HG03469 (cell line): ENCODE results near the gene CDK15.

Source experiments
- ATAC-seq: cut with Tn5 transposase; IDR thresholded peaks from one replicate; pipeline ENCODE4 v1.9.1; 2021; ENCODE audit warnings: mild to moderate bottlenecking, moderate library complexity, moderate number of reproducible peaks; ENCODE audit not compliant: unreplicated experiment

The CDK15 gene

GRCh38 chr2:201860636-201861066 lies 54.3 kb downstream of the CDK15 start:
- peak; percentile 74 for ATAC-seq

- no peak for ATAC-seq
Observed at GRCh38 chr2:201862843-201863242, 56.5 kb downstream of the CDK15 start.

GRCh38 chr2:201866643-201867473 lies 60.5 kb downstream of the CDK15 start:
- ATAC-seq: no peak

- ATAC-seq: no peak
Observed at GRCh38 chr2:201871471-201871870, 65.1 kb downstream of the CDK15 start.

DNA sequence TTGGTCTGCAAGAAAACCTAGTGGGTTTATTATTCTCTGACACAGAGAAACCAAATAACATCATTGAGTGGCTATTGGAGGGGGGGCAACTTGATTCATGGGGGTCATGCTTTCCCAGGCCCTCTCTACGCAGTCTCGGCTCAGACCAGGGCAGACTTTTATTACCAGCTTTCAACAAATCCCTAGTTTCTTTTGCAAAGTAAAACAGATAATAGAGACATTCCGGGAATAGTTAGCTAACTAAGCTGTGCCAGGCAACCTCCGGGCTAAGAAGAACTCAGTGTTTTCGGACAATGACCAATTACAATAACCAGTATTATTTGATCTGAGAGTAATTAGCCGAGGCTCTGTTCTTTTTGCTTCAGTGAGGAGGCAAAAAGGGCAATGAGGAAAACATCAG lies 66.3 kb downstream of the CDK15 start:
- ATAC-seq: no peak

- ATAC-seq: no peak
Observed at GRCh38 chr2:201879996-201880395, 73.7 kb downstream of the CDK15 start.

DNA sequence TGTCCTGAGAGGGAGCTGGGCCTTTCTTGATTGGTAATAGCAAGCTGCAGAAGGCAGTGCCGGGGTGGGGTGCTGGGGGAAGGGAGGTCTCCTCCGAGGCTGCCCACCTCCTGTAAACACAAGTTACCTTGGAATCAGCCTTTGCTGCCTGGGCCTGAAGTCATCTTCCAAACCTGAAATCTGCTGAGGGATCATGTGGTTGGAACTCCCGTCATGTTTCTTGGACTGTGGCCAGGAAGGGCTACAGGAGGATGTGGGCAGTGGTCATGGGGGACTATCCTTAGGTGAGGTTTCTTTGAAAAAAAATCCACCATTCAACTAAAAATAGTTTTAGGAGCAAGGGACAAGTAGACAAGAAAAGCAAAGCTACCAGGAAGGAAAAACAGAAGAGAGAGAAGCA lies 74.2 kb downstream of the CDK15 start:
- ATAC-seq: no peak

DNA sequence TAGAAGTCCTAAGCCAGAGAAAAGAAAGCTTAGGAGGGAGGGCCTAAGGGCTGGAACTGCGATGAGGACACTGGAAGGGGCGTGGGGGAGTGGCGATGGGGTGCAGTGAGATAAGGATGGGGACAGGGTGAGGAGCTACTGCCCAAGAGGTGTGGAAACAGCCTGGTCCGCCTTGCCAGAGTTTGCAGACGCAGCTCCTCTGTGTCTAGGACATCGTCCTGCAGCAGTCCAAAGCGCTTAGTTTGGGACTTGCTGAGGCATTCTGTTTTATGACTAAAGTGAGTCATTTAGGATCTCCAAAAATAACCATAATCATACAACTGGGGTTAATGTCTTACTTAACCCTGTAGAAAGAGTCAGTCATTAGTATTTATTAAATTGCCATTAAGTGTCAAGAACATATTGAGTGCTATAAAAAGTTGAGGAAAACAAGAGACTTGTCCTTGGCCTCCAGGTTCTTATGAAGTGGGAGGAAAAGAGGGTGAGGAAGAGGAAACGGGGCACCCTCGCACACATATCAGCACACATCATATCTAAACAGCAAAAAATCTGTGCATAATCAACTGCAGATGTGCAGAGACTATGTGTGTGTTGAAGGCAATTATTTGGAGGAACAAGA lies 74.8 kb downstream of the CDK15 start:
- no peak for ATAC-seq

DNA sequence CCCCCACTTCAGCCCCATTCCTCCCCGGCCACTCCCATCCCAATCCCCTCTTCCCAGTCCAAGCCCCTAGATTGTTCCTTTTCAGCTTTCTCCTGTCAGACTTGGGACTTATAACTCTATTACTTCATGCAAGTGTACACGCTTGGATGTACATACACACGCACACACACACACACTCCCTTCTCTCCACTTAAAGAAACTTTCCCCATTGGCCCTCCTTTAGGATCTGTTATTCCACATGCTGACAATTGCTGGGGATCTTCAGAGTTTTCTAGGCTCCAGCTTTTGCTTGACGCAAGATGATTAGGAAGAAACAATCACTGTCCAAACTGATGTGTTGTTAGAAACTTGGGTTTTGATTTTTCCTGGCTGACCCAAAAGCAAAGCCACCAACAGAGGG lies 75.4 kb downstream of the CDK15 start:
- ATAC-seq: no peak

DNA sequence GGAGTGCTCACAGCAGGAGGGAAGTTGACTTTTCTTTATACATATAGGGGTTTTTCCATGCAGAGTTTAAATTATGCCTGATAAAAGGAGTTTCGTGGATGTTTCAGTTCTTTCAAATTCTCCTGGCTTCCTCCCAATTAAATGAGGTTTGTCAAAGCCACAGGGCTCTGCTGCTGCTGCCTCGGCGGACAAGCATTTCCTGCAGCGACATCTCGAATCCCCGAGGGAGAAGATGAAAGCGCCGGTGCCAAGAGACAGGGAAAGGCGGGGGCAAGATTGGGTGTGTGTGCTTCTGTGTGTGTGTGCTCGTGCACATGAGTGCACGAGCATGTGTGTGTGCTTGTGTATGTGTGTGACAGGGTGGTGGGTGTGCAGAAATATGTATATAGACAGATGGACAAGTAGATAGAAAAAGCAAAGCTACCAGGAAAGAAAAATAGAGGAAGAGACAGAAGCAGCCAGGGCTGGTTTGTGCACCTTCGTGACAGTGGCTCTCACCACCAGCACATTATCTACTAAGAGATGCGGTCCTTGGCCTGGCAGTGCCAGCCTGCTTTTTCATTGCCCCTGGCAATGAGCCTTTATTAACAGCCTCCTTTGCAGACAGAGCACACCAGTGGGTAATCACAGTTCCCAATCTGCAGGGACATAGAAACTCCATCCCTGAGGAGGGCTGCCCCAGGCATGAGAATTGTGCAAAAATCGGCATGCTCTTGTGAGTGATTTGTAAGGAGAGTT lies 76.2 kb downstream of the CDK15 start:
- no peak for ATAC-seq

DNA sequence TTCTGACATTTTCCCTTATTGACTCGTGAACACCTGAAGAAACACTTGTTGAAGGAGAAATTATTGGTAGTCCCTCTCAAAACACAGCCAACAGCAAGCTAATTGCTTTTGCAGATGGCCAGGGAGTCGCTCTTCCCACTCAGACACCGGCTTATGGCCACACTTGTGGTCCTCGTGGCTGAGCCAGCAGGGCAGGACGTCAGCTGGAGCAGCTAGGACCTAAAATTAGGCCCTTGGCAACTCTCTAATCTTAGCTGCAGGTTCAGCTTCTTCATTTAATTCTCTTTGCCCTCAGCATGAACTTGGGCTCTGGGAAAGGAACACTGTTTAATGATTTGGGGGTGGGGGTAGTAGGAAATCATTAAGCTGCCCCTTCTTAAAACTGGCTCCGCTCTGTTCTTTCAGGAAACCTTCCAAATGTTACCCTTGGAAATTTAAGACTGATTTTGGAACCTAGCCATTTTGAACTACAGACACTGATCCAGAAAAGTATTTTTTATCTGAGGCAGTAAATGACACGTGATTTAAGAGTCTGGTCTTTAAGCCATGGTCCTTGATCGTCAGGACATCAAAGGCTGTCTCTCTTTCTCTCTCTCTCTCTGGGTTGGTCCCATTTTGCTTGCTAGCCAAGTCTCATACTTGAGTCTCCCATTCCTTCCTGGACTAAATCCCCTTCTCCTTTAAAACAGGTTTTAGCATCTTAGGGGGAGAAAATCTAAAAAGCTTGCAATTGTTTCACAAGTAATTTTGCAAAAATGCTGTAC lies 77.5 kb downstream of the CDK15 start:
- ATAC-seq: no peak

- ATAC-seq: no peak
Observed at GRCh38 chr2:201886504-201886903, 80.2 kb downstream of the CDK15 start.

DNA sequence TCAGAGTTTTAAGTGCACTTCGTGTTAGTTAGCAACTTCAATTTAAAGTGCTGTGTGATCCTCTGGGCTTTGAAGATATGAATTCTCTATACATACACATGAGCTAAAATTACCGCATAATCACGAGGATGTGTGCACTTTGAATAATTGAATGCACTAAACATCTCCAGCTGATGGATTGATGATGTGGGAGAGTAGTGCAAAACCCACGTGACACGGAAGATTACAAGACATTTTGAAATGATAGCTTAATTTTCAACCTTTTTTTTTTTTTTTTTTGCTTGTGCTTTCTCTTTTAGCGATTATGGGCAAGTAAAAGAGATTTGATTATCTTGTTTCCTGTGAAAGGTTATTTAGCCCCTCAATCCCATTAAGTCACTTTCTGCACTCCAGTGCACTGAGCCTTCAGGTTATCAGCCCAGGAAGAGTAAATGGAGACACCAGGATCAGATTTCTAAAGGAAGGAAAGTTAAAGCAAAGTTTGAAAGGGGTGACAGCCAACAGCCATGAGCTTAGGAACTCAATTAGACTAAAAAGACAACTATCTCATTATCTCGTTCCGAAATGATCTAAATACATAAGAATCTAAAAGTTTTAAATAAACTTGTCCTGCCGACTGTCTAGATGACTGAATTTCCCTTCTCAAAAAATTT lies 81.6 kb downstream of the CDK15 start:
- ATAC-seq: no peak

- no peak for ATAC-seq
Observed at GRCh38 chr2:201888426-201888800, 82.1 kb downstream of the CDK15 start.

DNA sequence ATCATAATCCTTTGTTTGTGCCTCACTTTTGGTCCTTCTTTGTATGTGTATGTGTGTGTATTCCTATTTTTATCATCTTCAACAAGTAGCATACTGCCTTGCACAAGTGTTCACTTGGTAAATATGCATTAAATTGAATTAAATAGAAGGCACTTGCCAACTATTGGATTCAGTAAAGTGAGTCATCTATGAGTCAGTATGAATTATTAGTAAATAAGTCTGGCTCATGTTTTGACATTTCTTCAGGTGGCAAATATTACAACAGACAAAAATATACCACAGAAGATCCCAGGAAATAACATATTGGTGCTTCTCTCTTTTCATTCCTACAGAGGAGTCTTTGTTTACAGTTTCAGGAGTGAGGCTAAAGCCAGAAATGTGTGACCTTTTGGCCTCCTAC lies 84.1 kb downstream of the CDK15 start:
- no peak for ATAC-seq

- no peak for ATAC-seq
Observed at GRCh38 chr2:201891676-201892075, 85.3 kb downstream of the CDK15 start.

DNA sequence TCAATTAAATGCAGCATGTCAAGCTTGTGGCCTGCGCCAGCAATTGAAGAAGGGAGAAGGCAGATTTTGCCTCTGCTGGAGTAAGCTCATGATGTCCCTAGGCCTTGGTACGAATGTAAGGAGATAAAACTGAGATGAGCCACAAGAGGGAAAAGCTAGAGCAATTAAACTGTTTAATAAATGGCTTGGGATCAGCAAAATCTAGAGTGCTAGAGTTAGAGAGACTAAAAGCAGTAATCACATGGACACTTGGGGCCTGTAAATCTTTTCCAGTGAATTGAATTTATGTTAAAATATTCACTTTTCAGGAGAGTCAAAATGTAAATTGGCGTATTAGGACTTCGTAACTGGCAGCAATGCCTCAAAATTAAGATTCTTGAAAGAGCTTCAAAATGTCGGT lies 86.2 kb downstream of the CDK15 start:
- ATAC-seq: no peak

- ATAC-seq: peak; percentile 58
Observed at GRCh38 chr2:201900362-201900761, 94.0 kb downstream of the CDK15 start.

- ATAC-seq: no peak
Observed at GRCh38 chr2:201901786-201902185, 95.4 kb downstream of the CDK15 start.

- peak; percentile 71 for ATAC-seq
Observed at GRCh38 chr2:201904538-201905420, 98.4 kb downstream of the CDK15 start.
